Natural killer cell treated with Interleukin-12 subunit alpha and Interleukin-12 subunit beta and Interleukin-15 and Interleukin-18, amount 100 ng/mL, for 72 hours (primary cell): ENCODE data around the gene KDSR. TPM values are rescaled to one million over a fixed set of nuclear protein-coding genes. Genes with fewer than 3 reads are reported as not detected.

ENCODE experiments used
- ATAC-seq, 2 donors: fragments of 150-1000 bp; cut with Tn5 transposase in 1 of 2; sonication (Bioruptor Pico), chemical (Tn5 transposase) in 1 of 2; 2 replicates each; pipeline ENCODE4 v1.10.0; 2021
- DNase-seq: peaks from one replicate; pipeline ENCODE4 v3.0.0; 2022; ENCODE audit warnings: low spot score
- H3K27ac Mint-ChIP-seq, 2 donors: 1 replicate in 1 of 2; 2 replicates in 1 of 2; pipeline ENCODE4 v1.8.0; 2022; ENCODE audit warnings: mixed read lengths in 2 of 2, mild to moderate bottlenecking in 1 of 2, moderate library complexity in 1 of 2
- H3K27me3 Mint-ChIP-seq, 2 donors: 1 replicate in 1 of 2; 2 replicates in 1 of 2; pipeline ENCODE4 v1.8.0; 2022; ENCODE audit warnings: mixed read lengths in 2 of 2
- H3K36me3 Mint-ChIP-seq: one replicate; pipeline ENCODE4 v1.8.0; 2022; ENCODE audit warnings: mixed read lengths
- H3K4me1 Mint-ChIP-seq, 2 donors: 1 replicate in 1 of 2; 2 replicates in 1 of 2; pipeline ENCODE4 v1.8.0; 2022; ENCODE audit warnings: low read depth in 2 of 2, mixed read lengths in 2 of 2, mild to moderate bottlenecking in 1 of 2
- H3K4me3 Mint-ChIP-seq: one replicate; pipeline ENCODE4 v1.8.0; 2022; ENCODE audit warnings: mixed read lengths
- H3K9me3 Mint-ChIP-seq: 2 replicates; pipeline ENCODE4 v1.8.0; 2022; ENCODE audit warnings: mixed read lengths
- total RNA-seq, 2 donors: library from RNA; stranded (reverse); gene quantifications; one replicate each; pipeline ENCODE4 v1.2.3, GENCODE V29; 2022

Gene KDSR
- total RNA-seq, 2 donors from 2014 or later: 21.4 to 38.5 TPM

DNA sequence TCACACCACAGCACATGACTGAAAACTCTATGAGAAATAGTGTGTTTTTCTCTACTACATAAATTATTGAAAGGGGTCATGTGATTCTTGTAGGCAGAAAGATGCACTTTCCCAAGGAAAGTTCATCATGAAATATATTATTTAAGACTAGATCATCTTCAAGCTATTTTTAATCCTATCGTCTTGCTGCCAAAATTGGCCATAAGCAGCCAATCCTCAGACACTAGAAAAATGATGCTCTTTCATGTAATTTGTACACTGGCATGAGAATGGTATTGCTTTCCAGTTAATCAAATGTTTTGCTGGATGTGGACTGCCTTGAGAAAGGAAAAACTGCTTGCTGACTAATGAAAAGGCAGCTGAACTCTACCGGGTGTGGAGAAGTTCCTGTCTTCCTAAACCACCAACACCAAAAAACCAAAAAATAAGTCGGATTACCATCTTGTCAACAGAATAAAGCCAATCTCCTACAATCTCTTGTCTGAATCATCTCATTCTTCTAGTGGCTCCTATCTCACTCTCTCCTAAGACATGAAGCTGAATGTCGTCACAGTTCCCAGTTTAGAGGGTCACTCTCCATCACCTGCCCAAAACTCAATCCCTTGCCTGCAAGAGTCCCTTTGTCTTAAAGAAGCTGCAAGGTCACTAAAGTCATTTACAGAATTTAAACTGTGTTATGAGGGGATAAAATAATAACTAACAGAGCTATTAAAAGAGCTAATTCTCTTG is 52.8 kb downstream of the KDSR start:
- Mint-ChIP-seq H3K27ac (peak overlapping the region; percentile 95 to 99), H3K4me1 (peaks cover 57 to 84% of the 10 kb centered on the region in 2 donors), H3K4me3 (peak overlapping the region; percentile 96), H3K9me3 (no peaks in the 10 kb centered on the region), H3K36me3 (peaks cover 36% of the 10 kb centered on the region), H3K27me3 (no peaks in the 10 kb centered on the region)
- DNase-seq (no peak), ATAC-seq (no peak)

DNA sequence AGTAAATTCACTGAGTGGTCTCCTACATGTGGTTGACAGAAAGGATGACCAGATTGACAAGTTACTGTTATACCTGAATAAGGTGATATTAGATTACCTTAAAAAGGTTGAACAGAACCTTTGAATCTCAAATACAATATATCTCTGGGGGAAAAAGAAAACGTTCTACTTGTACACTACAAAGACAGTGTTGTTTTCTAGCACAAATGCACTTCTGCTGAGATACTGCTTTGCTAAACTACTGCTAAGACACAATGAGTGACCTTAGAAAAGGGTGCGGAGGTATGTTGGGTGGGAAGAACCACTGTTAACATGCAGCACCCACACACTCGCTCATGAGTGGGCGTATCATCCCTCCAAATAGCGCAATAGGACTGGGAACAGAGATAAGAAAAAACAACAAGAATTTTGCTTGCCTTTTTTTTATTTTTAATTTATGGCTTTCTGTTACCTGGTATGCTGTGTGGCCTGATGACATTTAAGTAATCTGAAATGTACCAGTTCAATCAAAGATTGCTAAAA is 53.5 kb downstream of the KDSR start:
- Mint-ChIP-seq H3K9me3 (no peaks in the 10 kb centered on the region), H3K27me3 (no peaks in the 10 kb centered on the region), H3K27ac (peak overlapping the region in 1 of 2 donors; percentile 95), H3K36me3 (peaks cover 29% of the 10 kb centered on the region), H3K4me1 (peaks cover 52 to 80% of the 10 kb centered on the region in 2 donors), H3K4me3 (peak overlapping the region; percentile 96)
- no peak for ATAC-seq
- DNase-seq: no peak

DNA sequence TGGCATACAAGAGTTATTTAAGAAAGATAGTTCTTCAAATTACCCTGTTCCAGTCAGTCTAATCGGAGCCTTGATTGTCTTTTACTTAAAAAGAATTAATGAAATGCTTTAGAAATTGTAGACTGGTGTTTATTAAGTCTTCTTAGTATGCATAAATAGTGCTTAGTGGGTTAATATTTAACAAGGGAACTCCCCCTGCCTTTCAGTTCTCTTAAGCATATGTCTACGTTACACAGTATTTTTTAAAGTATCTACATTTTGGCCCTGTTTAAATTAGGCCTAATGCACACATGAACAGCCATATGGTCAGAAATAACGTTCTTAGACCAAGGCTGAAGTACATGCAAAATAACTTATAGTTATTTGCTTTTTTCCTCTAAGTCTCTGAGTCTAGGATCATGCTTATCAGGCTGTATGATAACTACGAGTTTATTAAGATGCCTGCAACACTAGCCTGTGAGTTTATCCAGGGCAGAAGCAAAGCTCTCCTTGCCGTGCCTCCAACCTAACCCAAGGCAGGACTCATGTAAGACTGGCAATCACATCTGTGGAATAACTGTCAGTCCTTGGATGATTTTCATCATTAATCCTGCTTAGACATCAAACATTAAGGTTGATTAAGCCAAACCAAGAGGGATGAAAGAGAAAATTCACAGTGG is 54.1 kb downstream of the KDSR start:
- Mint-ChIP-seq H3K4me3 (peak overlapping the region; percentile 20), H3K27me3 (no peaks in the 10 kb centered on the region), H3K27ac (peak overlapping the region in 1 of 2 donors; percentile 95), H3K4me1 (peaks cover 54 to 83% of the 10 kb centered on the region in 2 donors), H3K9me3 (no peaks in the 10 kb centered on the region), H3K36me3 (peaks cover 23% of the 10 kb centered on the region)
- DNase-seq (no peak), ATAC-seq (no peak)

DNA sequence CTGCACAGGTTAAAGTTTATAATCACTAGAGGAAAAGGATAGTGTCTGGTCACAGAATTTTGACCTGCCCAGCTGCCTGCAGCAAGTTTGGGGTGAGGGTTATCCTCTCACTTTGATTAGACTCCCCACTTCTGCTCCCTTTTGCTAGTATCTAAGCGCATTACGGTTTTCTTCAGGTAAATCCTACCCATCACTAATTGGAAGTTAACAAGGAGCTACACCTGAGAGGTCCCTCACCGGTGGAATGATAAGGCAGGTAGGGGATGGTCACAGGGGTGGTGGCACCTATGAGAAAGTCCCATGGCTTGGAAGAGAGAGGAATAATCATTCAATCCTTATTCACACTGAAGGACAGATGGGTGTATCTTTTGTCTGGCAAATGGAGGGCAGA is 55.0 kb downstream of the KDSR start:
- Mint-ChIP-seq H3K27me3 (no peaks in the 10 kb centered on the region), H3K9me3 (no peaks in the 10 kb centered on the region), H3K27ac (peak overlapping the region in 1 of 2 donors; percentile 95), H3K36me3 (peaks cover 20% of the 10 kb centered on the region), H3K4me1 (peaks cover 53 to 83% of the 10 kb centered on the region in 2 donors), H3K4me3 (peak overlapping the region; percentile 20)
- no peak for ATAC-seq
- DNase-seq: no peak

DNA sequence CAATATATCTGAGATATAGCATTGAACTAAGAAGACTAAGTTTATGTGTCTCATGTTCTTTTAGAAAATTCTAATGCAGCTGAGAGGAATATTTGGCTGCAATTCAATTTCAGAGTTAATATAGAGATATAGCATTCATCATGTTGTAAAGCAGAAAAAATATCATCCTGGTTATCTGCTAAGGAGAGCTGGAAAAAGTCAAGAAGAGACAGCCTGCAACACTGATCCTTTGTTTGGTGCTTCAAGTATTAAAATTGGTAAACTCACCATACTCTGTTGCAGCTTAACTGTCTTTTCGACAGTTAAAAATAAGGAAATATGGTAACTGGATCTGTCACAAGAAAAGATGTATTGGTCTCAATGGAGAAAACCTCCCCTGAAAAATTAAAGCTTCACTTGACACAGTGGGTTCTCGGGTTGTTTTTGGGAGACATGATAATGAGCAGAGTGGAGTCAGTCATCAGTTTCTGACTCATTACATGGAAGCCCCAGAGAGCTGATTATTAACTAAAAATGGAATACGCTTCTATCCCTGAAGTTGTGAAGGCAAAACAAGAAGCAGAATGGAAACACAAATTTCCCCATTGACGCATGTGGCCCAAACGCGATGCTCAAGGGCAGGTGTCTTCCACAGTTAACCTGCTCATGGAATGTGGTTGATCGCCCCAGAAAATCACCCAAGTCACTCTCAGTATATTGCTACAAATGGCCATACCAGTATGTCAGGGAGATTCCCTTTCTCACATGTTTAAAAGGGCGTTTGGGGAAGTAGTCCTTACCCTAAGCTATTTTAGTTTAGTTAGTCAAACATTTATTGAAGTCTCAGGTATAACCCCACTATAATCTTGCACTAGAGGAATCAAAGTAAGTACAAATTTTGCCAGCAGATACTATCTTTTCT is 55.6 kb downstream of the KDSR start:
- Mint-ChIP-seq H3K4me3 (peak overlapping the region; percentile 11), H3K4me1 (peaks cover 54 to 83% of the 10 kb centered on the region in 2 donors), H3K27me3 (no peaks in the 10 kb centered on the region), H3K36me3 (peaks cover 23% of the 10 kb centered on the region), H3K27ac (peak overlapping the region in 1 of 2 donors; percentile 35), H3K9me3 (no peaks in the 10 kb centered on the region)
- no peak for ATAC-seq
- DNase-seq: no peak

DNA sequence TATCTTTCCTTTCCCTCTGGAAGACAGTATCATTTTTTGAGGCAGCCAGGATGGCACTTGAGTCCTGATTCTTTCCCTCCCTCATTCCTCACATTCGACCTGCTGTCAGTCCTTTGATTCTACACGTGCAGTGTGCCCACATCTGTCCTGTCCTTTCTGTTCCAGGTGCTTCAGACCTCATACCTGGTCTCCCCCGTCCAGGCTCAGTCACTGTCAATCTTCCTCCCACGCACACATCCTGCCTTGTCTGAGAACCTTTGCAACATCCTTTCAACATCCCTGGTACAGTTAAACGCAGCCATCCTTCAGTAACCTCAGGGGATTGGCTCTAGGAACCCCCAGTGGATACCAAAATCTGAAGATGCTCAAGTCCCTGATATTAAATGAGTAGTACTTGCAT is 57.6 kb downstream of the KDSR start:
- no peak overlapping the region for H3K27ac Mint-ChIP-seq

DNA sequence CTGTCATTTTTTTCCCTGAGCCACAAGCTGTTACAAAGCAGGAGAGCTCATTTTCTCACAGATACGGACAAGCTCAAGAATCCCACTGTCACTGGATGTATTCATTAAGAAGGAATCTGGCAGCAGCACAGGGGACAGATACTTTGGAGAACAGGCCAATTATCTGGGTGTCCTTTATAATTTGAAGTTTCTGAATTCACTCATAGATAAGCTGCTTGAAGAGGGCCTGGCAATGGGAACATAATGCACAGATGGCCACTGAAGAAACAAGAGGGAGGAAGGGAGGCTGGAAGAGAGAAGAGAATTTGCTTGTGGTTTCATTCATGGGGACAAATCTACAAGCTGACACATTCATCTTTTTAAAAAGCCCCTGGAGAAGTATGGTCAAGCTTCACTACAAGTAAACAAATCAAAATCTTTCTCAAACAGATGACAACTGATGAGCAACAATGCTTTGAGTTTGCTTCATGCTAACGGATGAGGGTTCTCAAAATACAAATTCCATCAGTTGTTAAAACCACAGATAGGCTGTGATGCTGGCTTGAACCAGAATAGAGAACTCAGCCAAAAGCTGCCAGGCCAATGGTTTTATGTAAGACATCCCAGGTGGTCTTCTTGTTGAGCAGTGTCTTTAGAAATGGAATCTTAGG is 59.3 kb downstream of the KDSR start:
- no peak overlapping the region for H3K4me3 Mint-ChIP-seq
- no peaks in the 10 kb centered on the region for H3K27me3 Mint-ChIP-seq
- H3K4me1 Mint-ChIP-seq: peaks cover 47 to 74% of the 10 kb centered on the region in 2 donors
- DNase-seq (no peak), ATAC-seq (no peak)
- H3K9me3 Mint-ChIP-seq: no peaks in the 10 kb centered on the region
- H3K36me3 Mint-ChIP-seq: peaks cover 14% of the 10 kb centered on the region
- H3K27ac Mint-ChIP-seq: peak overlapping the region; percentile 60 to 74

More for the DNA sequence above, 57.6 kb downstream of the KDSR start:
- H3K4me1 Mint-ChIP-seq: peaks cover 49 to 76% of the 10 kb centered on the region in 2 donors
- peak overlapping the region; percentile 23 for H3K4me3 Mint-ChIP-seq
- peak in 1 of 2 donors; percentile 46 for ATAC-seq
- no peaks in the 10 kb centered on the region for H3K9me3 Mint-ChIP-seq
- DNase-seq: no peak
- peaks cover 19% of the 10 kb centered on the region for H3K36me3 Mint-ChIP-seq
- H3K27me3 Mint-ChIP-seq: no peaks in the 10 kb centered on the region

DNA sequence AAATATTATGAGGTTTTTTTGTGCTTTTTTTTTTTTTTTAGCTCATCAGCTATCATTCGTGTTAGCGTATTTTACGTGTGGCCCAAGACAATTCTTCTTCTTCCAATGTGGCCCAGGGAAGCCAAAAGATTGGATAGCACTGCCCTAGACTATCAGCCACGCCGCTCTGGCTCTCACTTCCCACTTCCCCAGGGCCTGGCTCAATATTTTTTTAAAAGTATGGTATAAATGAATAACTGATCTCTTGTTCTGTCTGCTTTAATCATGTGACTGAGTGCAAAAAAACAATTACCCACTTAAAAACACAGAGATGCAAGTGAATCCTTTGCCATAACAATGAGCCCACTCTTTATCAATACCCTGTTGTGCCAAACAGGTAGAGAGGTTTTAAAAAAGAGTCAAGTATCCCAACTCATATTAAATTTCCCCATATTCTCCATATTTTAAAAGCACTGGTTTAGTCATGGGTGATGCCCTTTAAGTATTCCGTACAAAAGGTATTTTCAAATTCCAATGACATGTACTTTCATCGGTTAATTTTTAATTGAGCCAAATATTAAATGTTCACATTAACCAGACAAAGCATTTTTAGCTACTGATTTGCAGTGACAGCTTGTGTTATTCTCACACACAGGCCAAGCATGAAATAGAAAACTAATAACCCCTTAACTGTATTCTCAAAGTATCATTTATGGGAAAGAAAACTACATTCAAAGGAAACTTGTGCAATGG is 60.0 kb downstream of the KDSR start:
- ATAC-seq: no peak
- peak overlapping the region; percentile 60 to 74 for H3K27ac Mint-ChIP-seq
- H3K4me1 Mint-ChIP-seq: peaks cover 49 to 76% of the 10 kb centered on the region in 2 donors
- no peak for DNase-seq
- H3K9me3 Mint-ChIP-seq: no peaks in the 10 kb centered on the region
- peaks cover 14% of the 10 kb centered on the region for H3K36me3 Mint-ChIP-seq
- H3K27me3 Mint-ChIP-seq: no peaks in the 10 kb centered on the region
- H3K4me3 Mint-ChIP-seq: no peak overlapping the region

DNA sequence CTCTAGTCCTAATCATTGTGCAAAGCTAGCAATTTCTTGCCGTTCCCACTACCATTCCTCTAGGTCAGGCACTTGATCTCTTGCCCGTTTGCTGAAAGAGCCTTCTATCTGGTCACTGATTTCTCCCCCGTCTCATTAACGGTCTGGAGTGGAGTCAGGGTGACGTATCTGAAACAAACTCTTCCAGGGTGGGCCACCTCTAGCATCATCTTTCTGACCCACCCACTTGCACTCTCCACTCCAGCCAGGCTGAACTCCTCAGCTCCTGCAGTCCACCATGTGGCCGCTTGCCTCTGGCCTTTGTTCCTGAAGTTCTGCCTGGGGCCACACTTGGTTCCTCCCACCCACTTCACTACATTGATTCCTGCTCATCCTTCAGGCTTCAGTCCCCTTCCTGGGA is 60.8 kb downstream of the KDSR start:
- H3K27me3 Mint-ChIP-seq: no peaks in the 10 kb centered on the region
- no peaks in the 10 kb centered on the region for H3K9me3 Mint-ChIP-seq
- no peak for ATAC-seq
- peaks cover 12% of the 10 kb centered on the region for H3K36me3 Mint-ChIP-seq
- H3K4me3 Mint-ChIP-seq: no peak overlapping the region
- DNase-seq: no peak
- peaks cover 54 to 80% of the 10 kb centered on the region in 2 donors for H3K4me1 Mint-ChIP-seq
- H3K27ac Mint-ChIP-seq: peak overlapping the region; percentile 60 to 74

DNA sequence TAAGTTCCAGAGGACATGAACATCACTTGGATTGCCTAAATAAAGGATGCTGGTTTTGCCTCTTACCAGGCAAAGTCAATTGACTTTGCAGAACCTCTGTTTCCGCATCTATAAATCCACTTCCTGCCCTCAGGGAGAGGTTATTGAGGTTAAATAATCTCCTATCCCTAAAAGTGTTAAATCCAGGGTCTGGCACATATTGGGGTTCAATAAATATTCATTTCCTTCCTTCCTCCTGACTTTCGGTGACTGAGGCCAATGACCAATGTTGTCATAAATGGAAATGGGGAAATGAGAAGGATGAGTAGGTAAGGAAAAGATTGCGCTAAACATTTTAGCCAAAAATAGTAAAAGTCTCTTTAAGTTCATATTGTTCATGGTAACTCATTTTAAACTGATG is 63.5 kb downstream of the KDSR start:
- Mint-ChIP-seq H3K9me3 (no peaks in the 10 kb centered on the region), H3K4me1 (peaks cover 73 to 88% of the 10 kb centered on the region in 2 donors), H3K36me3 (peaks cover 15% of the 10 kb centered on the region), H3K4me3 (peak overlapping the region; percentile 56), H3K27ac (peak overlapping the region; percentile 97 to 99), H3K27me3 (no peaks in the 10 kb centered on the region)
- ATAC-seq (no peak), DNase-seq (no peak)

DNA sequence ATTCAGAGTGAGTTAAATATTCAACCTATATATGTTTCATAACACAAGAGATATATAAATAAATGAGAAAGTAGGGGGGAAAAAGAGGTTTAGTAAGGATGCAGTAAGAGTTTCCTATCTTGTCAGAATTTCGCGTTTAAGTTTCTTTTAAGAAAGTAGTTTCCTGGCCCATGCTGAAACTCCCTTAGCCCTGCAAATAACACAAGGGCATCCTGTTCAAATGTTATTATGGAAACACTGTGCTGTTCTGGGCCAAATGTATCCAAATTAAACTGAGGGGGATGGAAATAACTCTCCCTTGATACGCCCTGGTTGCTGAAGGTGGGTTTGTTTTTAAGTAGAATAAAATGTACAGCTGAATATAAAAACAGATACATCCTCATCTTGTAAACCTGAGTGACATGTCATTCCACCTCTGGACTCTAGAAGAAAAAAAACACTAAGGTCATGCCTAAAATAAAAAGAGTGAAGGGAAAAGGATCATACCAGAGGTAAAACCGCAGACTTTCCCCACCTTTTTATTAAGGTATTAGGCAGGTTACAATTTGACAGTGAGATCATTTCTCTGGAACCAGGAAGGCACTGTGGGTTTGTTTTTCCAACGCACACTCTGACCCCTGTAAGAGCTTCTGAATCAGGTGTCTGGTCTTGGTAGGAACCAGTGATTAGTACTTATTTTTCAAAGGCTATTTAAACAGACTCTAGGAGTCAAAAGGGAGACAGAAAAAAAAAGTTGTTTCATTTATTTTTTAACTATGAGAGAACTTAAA is 64.2 kb downstream of the KDSR start:
- DNase-seq (no peak), ATAC-seq (no peak)
- H3K27me3 Mint-ChIP-seq: no peaks in the 10 kb centered on the region
- H3K4me3 Mint-ChIP-seq: peak overlapping the region; percentile 85
- H3K27ac Mint-ChIP-seq: peak overlapping the region; percentile 97 to 99
- no peaks in the 10 kb centered on the region for H3K9me3 Mint-ChIP-seq
- H3K36me3 Mint-ChIP-seq: peaks cover 15% of the 10 kb centered on the region
- peaks cover 72 to 90% of the 10 kb centered on the region in 2 donors for H3K4me1 Mint-ChIP-seq

DNA sequence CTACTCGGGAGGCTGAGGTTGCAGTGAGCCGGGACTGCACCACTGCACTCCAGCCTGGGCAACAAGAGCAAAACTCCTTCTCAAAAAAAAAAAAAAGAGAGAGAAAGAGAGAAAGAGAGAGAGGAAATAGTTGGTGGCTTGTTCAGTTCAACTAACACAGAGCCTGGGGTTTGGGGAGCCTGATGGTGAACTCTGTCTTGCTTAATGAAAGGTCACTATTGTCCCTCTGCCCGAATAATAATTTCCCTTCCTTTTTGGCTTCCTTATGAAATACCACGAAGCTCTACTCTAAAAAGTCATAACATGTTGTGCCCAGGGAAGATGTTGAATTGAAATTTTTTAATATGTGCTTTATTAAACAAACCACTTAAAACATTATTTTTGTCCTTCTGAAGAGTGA is 64.8 kb downstream of the KDSR start:
- H3K9me3 Mint-ChIP-seq: no peaks in the 10 kb centered on the region
- H3K4me1 Mint-ChIP-seq: peaks cover 70 to 84% of the 10 kb centered on the region in 2 donors
- H3K36me3 Mint-ChIP-seq: peaks cover 15% of the 10 kb centered on the region
- H3K4me3 Mint-ChIP-seq: peak overlapping the region; percentile 85
- ATAC-seq: no peak
- no peak for DNase-seq
- H3K27me3 Mint-ChIP-seq: no peaks in the 10 kb centered on the region
- peak overlapping the region; percentile 97 to 99 for H3K27ac Mint-ChIP-seq
